K562 (cell line): ENCODE results near the gene SLC25A51. TPM values are rescaled to one million over a fixed set of nuclear protein-coding genes. Genes with fewer than 3 reads are reported as not detected.

Experiments
- ATAC-seq: fragments of 200-7000 bp; cut with Tn5 transposase; 3 replicates; pipeline ENCODE4 v1.9.1; 2020; ENCODE audit warnings: moderate library complexity
- BruUV-seq: library from RNA; stranded (reverse); fragments of 400-500 nt; replicated peaks from 2 replicates; lab custom pipeline; 2021; lab: Mats Ljungman, UMichigan
- CTCF ChIA-PET: fragments of 300-600 bp; formaldehyde crosslinking; extraction: SDS; loops from one replicate; lab custom pipeline; 2021; ENCODE audit warnings: low intra/inter-chr PET ratio; lab: Yijun Ruan, JAX
- POLR2A ChIA-PET: fragments of 300-600, 350-650 bp; sonication (Branson Sonifier 250); formaldehyde crosslinking; extraction: SDS; loops from one replicate; lab custom pipeline; 2021; ENCODE audit warnings: antibody characterized with exemption, inconsistent platforms; lab: Yijun Ruan, JAX
- DNase-seq, 4 experiments: peaks; one replicate each; pipeline versions ENCODE4 v3.0.0 to v3.0.0-alpha.2; 2011 to 2018; ENCODE audit warnings: low spot score in 3 of 4, mixed read lengths in 3 of 4; ENCODE audit errors: extremely low read depth in 1 of 4
- FAIRE-seq: peaks from 2 replicates; lab custom pipeline; 2011; peaks lifted over from hg19 to GRCh38; lab: Jason Lieb, UNC
- H2AFZ ChIP-seq: 2 replicates; pipeline ENCODE4 v1.6.0; 2011; ENCODE audit warnings: low read depth, low read length, control low read depth, inconsistent platforms
- H3K27ac ChIP-seq: fragments of 200-600 bp; 3 replicates; pipeline ENCODE4 v1.8.0; 2011; ENCODE audit warnings: low read depth, mild to moderate bottlenecking, control low read depth, inconsistent platforms, low read length, moderate library complexity, mixed read lengths; ENCODE audit errors: extremely low read depth
- H3K27me3 ChIP-seq, 2 experiments: fragments of 300-600 bp in 1 of 2; 2 replicates in 1 of 2; 3 replicates in 1 of 2; pipeline versions ENCODE4 v1.6.0 to v1.8.0; 2011; ENCODE audit warnings: inconsistent platforms in 2 of 2, low read length in 2 of 2, mild to moderate bottlenecking in 1 of 2, mixed read lengths in 1 of 2, moderate library complexity in 1 of 2; ENCODE audit not compliant: control insufficient read depth in 2 of 2, insufficient read depth in 2 of 2
- H3K36me3 ChIP-seq: fragments of 300-600 bp; 3 replicates; pipeline ENCODE4 v1.8.0; 2011; ENCODE audit warnings: mild to moderate bottlenecking, low read length, inconsistent platforms; ENCODE audit not compliant: control insufficient read depth, insufficient read depth
- H3K4me1 ChIP-seq, 2 experiments: fragments of 200-600 bp in 1 of 2; replicated peaks in 1 of 2; 2 replicates in 1 of 2; 3 replicates in 1 of 2; pipeline versions ENCODE4 v1.5.1 to v1.8.0; 2011; ENCODE audit warnings: inconsistent platforms in 2 of 2, low read length in 2 of 2, mild to moderate bottlenecking in 1 of 2, mixed read lengths in 1 of 2, moderate library complexity in 1 of 2; ENCODE audit not compliant: control insufficient read depth in 2 of 2, insufficient read depth in 2 of 2
- H3K4me2 ChIP-seq: 2 replicates; pipeline ENCODE4 v1.6.1; 2011; ENCODE audit warnings: low read length, control low read depth, inconsistent platforms, mixed read lengths; ENCODE audit not compliant: insufficient read depth
- H3K4me3 ChIP-seq: fragments of 200-600 bp; sonication (generic), shearing (Covaris generic); 2 replicates; pipeline ENCODE4 v1.5.1; 2016; ENCODE audit warnings: control low read depth, inconsistent platforms
- H3K79me2 ChIP-seq: fragments of 200-600 bp; 3 replicates; pipeline ENCODE4 v1.8.0; 2011; ENCODE audit warnings: low read length, inconsistent platforms; ENCODE audit not compliant: control insufficient read depth, insufficient read depth
- H3K9ac ChIP-seq, 2 experiments: 2 replicates each; pipeline versions ENCODE4 v1.6.0 to v1.6.1; 2011; ENCODE audit warnings: low read depth in 2 of 2, low read length in 2 of 2, control low read depth in 1 of 2, inconsistent platforms in 1 of 2, mild to moderate bottlenecking in 1 of 2, mixed read lengths in 1 of 2; ENCODE audit not compliant: insufficient read depth in 1 of 2
- H3K9me1 ChIP-seq: one replicate; pipeline ENCODE4 v1.6.0; 2011; ENCODE audit warnings: inconsistent platforms, mild to moderate bottlenecking, low read length, moderate library complexity; ENCODE audit not compliant: control insufficient read depth, insufficient read depth
- H3K9me3 ChIP-seq: replicated peaks from 2 replicates; pipeline ENCODE4 v1.5.1; 2011; ENCODE audit warnings: low read depth, low read length, inconsistent platforms; ENCODE audit not compliant: control insufficient read depth, insufficient read depth
- H4K20me1 ChIP-seq: replicated peaks from 2 replicates; pipeline ENCODE4 v1.6.1; 2011; ENCODE audit warnings: low read length, inconsistent platforms, mixed read lengths; ENCODE audit not compliant: control insufficient read depth, insufficient read depth
- CC2D1A ChIP-seq: fragments of 450-650 bp; IDR thresholded peaks from 2 replicates; pipeline ENCODE4 v1.6.1; 2017; ENCODE audit warnings: mild to moderate bottlenecking
- JUND ChIP-seq, 2 experiments: IDR thresholded peaks; 2 replicates in 1 of 2; 3 replicates in 1 of 2; pipeline ENCODE4 v1.6.1; 2011; ENCODE audit warnings: borderline replicate concordance in 2 of 2, low read depth in 2 of 2, low read length in 2 of 2, improper control_type of control experiment in 1 of 2, missing biosample characterization in 1 of 2, missing genetic modification characterization in 1 of 2, missing genetic modification reagents in 1 of 2
- ZFP30 ChIP-seq: fragments of 250-450 bp; sonication (Bioruptor Pico); IDR thresholded peaks from 2 replicates; pipeline ENCODE4 v1.8.0; 2022; ENCODE audit warnings: moderate library complexity, mild to moderate bottlenecking, inconsistent platforms, borderline replicate concordance
- WGBS: fragments of 100-300 bp; shearing (Covaris generic); methylation state at CpG from one replicate; pipeline ENCODE4 v1.1.6; 2016; ENCODE audit warnings: low coverage, mixed read lengths; ENCODE audit not compliant: insufficient coverage; ENCODE audit errors: missing lambda C conversion rate; 5-methylcytosine and 5-hydroxymethylcytosine counted together
- in situ Hi-C: fragments of 300-500 bp; cut with MboI; formaldehyde crosslinking; loops from 4 replicates; pipeline ENCODE4 v1.15.0; 2018; ENCODE audit warnings: inconsistent platforms, mixed read lengths
- intact Hi-C: fragments of 100-400 bp; cut with micrococcal nuclease; formaldehyde crosslinking; loops from 2 replicates; pipeline ENCODE4 v1.14.2; 2022
- polyA plus RNA-seq, 8 experiments: library from polyadenylated mRNA; depleted of rRNA in 4 of 8; stranded (reverse) in 5 of 8; unstranded in 3 of 8; fragments of >200 nt; fragmentation: Nextera tagmentation in 2 of 8; fragmentation: Illumina TruSeq in 1 of 8; extraction: Ambion mirVana in 2 of 8; extraction: Trizol in 1 of 8; gene quantifications; 2 replicates each; pipeline versions ENCODE4 v1.2.1 to v1.2.3, GENCODE V29; 2011 to 2014; ENCODE audit warnings: inconsistent platforms in 1 of 8, missing spikeins in 1 of 8
- total RNA-seq, 7 experiments: library from RNA; depleted of rRNA in 6 of 7; stranded (reverse); fragments of >200 nt in 6 of 7; fragmentation: Illumina TruSeq in 2 of 7; extraction: Trizol in 2 of 7; gene quantifications; 2 replicates each; pipeline versions ENCODE4 v1.2.1 to v1.2.3, GENCODE V29; 2011 to 2021; ENCODE audit warnings: low replicate concordance in 1 of 7
- TF ChIP-seq, protein P1 (sequence below): sonication (generic); formaldehyde crosslinking; IDR thresholded peaks from 2 replicates; pipeline ENCODE4 v1.8.0; 2022; ENCODE audit warnings: mild to moderate bottlenecking, missing genetic modification reagents

The SLC25A51 gene
- total and polyA plus RNA-seq, 9 of the 15 experiments (the other 6 are each of a cell fraction or from before 2014, with no cell fraction given) = 9.1 to 40.7 (median 24.5) TPM

DNA sequence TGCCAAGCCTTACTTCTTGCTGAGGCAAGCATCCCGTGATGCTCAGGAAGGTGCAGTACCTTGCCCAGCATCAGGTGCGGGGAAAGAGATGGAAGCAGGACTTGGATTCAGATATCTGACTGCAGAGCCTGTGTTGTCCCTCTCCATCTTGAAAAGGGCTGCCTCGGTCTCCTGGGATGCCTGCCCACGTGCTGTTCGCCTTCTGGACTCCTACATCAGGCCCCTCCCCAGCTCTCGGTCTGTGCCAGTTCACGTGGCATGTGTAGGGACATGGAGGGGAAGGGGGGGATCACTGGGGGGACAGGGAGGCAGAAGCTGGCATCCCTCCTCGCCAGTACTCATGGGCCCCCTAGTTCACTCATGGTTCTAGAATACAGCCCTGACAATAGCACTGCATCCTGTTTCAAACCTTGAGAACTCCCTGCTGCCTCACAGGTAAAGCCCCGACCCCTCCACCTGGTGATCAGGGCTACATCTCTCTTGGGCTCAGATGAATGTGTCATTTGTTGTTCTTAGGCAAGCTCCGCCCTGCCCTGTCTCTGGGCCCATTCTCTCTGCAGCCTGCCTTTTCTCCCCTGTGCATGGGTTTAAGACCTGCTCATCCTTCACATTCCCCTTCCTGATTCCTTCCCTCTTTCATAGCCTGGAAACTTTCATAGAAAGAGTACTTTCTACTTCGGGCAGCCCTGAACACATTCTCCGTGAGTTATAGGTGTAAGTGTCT is 38.9 kb upstream of the SLC25A51 start:
- H3K4me2 ChIP-seq = no peak overlapping the region
- ATAC-seq (no peak), DNase-seq (no peak), FAIRE-seq (no peak)
- WGBS = 64% methylated on average over 12 of the region's 12 CpGs
- no TSS peak for BruUV-seq
- H3K79me2 ChIP-seq = no peaks in the 10 kb centered on the region
- no peak overlapping the region for H2AFZ ChIP-seq
- H3K4me1 ChIP-seq = peaks cover 4 to 12% of the 10 kb centered on the region in 2 experiments; a peak in 4 of 5 replicates
- peaks cover 18% of the 10 kb centered on the region; the same call in 2 of the 3 replicates for H3K36me3 ChIP-seq
- no peak overlapping the region for H3K4me3 ChIP-seq
- TF ChIP-seq JUND (IDR thresholded peaks at IDR 0.05; ENCODE audit: borderline replicate concordance, low read depth, low read length) = no peak
- no peak for TF ChIP-seq JUND (tag; IDR thresholded peaks at IDR 0.05; ENCODE audit: borderline replicate concordance, low read depth, low read length)
- no peak for TF ChIP-seq ZFP30 (CRISPR knock-in tag)
- TF ChIP-seq, protein P1, sequence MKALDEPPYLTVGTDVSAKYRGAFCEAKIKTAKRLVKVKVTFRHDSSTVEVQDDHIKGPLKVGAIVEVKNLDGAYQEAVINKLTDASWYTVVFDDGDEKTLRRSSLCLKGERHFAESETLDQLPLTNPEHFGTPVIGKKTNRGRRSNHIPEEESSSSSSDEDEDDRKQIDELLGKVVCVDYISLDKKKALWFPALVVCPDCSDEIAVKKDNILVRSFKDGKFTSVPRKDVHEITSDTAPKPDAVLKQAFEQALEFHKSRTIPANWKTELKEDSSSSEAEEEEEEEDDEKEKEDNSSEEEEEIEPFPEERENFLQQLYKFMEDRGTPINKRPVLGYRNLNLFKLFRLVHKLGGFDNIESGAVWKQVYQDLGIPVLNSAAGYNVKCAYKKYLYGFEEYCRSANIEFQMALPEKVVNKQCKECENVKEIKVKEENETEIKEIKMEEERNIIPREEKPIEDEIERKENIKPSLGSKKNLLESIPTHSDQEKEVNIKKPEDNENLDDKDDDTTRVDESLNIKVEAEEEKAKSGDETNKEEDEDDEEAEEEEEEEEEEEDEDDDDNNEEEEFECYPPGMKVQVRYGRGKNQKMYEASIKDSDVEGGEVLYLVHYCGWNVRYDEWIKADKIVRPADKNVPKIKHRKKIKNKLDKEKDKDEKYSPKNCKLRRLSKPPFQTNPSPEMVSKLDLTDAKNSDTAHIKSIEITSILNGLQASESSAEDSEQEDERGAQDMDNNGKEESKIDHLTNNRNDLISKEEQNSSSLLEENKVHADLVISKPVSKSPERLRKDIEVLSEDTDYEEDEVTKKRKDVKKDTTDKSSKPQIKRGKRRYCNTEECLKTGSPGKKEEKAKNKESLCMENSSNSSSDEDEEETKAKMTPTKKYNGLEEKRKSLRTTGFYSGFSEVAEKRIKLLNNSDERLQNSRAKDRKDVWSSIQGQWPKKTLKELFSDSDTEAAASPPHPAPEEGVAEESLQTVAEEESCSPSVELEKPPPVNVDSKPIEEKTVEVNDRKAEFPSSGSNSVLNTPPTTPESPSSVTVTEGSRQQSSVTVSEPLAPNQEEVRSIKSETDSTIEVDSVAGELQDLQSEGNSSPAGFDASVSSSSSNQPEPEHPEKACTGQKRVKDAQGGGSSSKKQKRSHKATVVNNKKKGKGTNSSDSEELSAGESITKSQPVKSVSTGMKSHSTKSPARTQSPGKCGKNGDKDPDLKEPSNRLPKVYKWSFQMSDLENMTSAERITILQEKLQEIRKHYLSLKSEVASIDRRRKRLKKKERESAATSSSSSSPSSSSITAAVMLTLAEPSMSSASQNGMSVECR (CRISPR knock-in tag) = no peak
- TF ChIP-seq CC2D1A = no peak
- peaks cover 6% of the 10 kb centered on the region for H3K9me1 ChIP-seq
- no peaks in the 10 kb centered on the region for H3K9me3 ChIP-seq
- CTCF ChIA-PET = no interaction called here
- intact Hi-C loops (no loop called here), in situ Hi-C loops (no loop called here)
- H4K20me1 ChIP-seq = peaks cover 12% of the 10 kb centered on the region; the same call in 1 of the 2 replicates
- POLR2A ChIA-PET = interaction anchor here (0.7 to 1.1 kb wide), 3 partner anchors 15 to 204 kb away, joined by 3 to 4 read pairs (median 3); no protein-coding TSS in a partner anchor
- no peak overlapping the region for H3K9ac ChIP-seq
- H3K27me3 ChIP-seq = no peaks in the 10 kb centered on the region
- H3K27ac ChIP-seq = no peak overlapping the region
